GM19043 (cell line): ENCODE measurements around the gene CYP39A1.
"Not testable (repeated sequence)": the region's sequence is repeated elsewhere in the genome, so short reads cannot be mapped to it uniquely, and the experiment has no call there.

Experiments used
- ATAC-seq: cut with Tn5 transposase; IDR thresholded peaks from one replicate; pipeline ENCODE4 v1.9.1; 2021; ENCODE audit warnings: low read depth; ENCODE audit not compliant: unreplicated experiment

CYP39A1 gene

DNA sequence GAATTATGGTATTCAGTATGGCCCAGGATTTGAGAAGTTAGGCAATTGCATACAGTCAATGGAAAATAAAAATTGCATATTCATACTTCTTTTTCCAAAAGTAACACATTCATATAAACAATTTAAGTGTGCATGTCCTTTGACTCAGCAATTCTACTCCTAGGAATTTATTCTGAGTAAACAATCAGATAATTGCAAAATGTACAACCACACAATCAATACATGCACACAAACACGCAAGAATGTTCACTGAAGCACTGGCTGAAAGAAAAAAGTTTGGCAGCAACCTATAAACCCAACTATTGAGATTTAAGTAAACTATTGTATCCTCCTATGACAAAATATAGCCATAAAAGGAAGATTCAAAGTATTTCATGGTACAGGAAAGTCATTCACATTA lies 1.6 kb downstream of the CYP39A1 start:
- no peak for ATAC-seq

DNA sequence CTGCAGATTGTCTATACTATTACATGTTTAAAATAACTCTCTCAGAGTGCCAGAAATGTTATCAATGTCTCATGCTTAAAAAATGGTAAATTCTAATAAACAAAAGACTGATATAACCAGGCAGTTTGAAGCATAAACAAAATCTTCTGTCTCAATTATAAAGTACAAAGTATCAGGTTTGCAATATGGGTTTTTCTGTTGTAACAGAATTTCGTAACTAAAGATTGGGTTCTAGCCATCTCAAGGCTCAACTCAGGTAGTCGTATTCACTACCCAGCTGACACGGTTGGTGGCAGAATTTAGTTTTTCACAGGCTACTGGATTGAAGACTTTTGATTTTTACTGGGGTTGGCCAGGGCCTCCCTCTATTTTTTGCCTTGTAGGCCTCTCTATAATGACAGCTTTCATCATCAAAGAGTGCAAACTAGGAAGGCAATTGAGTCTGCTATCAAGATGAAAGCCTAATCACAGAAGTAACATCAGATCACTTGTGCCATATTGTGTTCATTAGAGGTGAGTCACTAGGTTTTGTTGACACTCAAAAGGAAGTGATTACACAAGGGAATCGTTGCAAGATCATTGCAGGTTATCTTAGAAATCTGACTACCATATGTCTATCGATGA lies 3.6 kb downstream of the CYP39A1 start:
- no peak for ATAC-seq

DNA sequence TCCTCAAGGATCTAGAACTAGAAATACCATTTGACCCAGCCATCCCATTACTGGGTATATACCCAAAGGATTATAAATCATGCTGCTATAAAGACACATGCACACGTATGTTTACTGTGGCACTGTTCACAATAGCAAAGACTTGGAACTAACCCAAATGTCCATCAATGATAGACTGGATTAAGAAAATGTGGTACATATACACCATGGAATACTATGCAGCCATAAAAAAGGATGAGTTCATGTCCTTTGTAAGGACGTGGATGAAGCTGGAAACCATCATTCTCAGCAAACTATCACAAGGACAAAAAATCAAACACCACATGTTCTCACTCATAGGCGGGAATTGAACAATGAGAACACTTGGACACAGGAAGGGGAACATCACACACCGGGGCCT lies 4.5 kb downstream of the CYP39A1 start:
- not testable (repeated sequence) for ATAC-seq

DNA sequence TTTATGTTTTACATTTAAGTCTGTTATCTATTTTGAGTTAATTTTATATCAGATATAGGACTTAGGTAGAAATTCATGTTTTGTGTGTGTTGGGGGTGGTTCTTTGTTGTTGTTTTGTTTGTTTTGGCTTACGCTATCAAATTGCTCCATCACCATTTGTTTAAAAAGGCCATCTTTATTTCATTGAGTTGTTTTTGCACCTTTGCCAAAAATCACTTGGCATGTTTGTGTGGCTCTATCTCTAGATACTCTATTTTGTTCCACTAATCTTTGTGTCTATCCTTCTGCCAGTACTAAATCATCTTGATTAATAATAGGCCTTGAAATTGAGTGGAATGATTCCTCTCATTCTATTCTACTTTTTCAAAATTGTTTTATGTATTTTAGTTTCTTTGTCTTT lies 7.4 kb downstream of the CYP39A1 start:
- no peak for ATAC-seq

- ATAC-seq: no peak
These were observed 9.5 kb downstream of the CYP39A1 start for GRCh38 chr6:46642928-46643751.

GRCh38 chr6:46638650-46639049 lies 14.0 kb downstream of the CYP39A1 start:
- no peak for ATAC-seq

DNA sequence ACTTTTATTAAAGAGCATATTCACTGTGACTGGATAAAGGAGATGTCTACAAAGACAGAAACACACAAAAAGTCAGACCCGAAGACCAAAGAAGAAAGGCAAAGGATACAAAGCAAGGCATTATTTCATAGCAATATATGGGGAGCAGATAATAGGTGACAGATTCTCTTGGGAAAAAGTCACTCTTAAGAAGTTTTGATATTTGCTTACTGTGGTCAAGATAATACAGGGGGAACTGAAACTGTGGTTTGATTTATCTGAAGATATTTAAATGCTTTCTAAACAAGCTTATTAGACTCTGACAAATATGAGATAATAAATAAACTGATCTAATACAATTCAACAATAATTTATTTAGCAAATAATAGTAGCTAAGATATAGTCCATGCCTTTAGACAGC lies 14.7 kb downstream of the CYP39A1 start:
- no peak for ATAC-seq

- no peak for ATAC-seq
These were observed 15.5 kb downstream of the CYP39A1 start for GRCh38 chr6:46637145-46637544.

- no peak for ATAC-seq
These were observed 17.2 kb downstream of the CYP39A1 start for GRCh38 chr6:46635462-46635861.

DNA sequence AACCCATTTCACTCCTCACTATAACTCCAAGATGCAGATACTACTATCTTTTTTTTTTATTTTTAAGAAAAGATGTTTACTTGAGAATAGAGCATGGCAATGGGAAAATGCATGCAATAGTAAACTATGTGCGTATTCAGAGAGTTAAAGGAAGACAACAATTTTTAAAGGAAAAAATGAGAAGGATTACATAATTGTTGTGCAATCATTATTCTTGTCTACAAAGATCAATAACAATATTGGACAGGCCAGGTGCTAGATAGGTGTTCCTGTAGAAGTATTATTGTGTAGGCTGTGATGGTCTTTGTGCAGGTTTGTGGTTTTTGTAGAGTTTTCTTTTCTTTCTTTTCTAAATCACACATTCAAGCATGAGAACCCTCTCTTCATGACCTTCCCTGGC lies 20.6 kb downstream of the CYP39A1 start:
- ATAC-seq: no peak

GRCh38 chr6:46629691-46630090 lies 22.9 kb downstream of the CYP39A1 start:
- no peak for ATAC-seq

GRCh38 chr6:46628976-46629375 lies 23.6 kb downstream of the CYP39A1 start:
- ATAC-seq: no peak

- ATAC-seq: no peak
These were observed 24.1 kb downstream of the CYP39A1 start for GRCh38 chr6:46628498-46628897.

- no peak for ATAC-seq
These were observed 25.6 kb downstream of the CYP39A1 start for GRCh38 chr6:46626976-46627375.

- no peak for ATAC-seq
These were observed 26.2 kb downstream of the CYP39A1 start for GRCh38 chr6:46626228-46626909.

DNA sequence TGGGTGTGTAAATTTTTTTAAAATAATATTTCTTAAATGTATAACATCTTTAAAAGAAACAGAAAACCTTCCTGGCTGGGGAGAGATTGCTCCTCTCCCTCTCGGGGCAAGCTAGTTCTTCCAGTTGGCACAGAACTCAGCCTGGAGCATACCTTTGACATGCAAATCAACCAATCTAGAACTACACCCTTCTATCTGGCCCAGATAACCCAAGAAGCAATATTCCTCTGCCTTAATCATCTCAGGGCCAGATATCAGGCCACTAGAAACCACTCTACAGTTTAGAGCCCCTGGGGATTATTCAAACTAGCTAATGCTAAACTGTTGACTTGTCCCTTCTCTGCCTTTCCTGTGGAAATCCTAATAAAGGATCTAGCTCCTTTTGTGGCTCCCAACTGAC lies 33.9 kb downstream of the CYP39A1 start:
- ATAC-seq: no peak

DNA sequence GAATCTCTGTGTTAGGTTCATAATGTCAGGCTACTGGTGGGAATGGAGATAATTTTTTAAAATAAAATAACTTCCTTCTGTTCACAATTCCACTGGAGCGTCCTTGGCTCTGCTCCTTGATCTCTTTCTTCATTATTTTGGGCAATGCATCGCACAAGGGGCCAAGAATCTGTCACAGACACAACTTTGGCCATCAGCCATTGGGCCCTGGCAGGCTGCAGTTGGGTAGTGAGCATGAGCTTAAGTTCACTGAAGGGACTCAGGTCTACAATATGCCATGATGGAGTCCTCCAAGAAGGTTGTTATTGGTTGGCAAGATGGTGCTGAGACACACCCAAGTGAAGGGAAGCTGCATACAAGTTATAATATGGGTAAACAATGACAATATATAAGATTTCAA lies 40.0 kb downstream of the CYP39A1 start:
- no peak for ATAC-seq

GRCh38 chr6:46610862-46611553 lies 41.6 kb downstream of the CYP39A1 start:
- ATAC-seq: no peak

- ATAC-seq: no peak
These were observed 46.3 kb downstream of the CYP39A1 start for GRCh38 chr6:46606338-46606737.

- ATAC-seq: no peak
These were observed 47.4 kb downstream of the CYP39A1 start for GRCh38 chr6:46605091-46605797.
